GM12878 (cell line): ENCODE data around the gene OTUB2.

Experiments
- CBFB ChIP-seq: IDR thresholded peaks from 2 replicates; pipeline ENCODE4 v1.6.1; 2016; ENCODE audit warnings: antibody characterized with exemption, low read depth
- CTCF ChIP-seq, 3 experiments: IDR thresholded peaks in 2 of 3; conservative IDR thresholded peaks in 1 of 3; 2 replicates each; pipeline ENCODE4 v1.5.1; 2011; ENCODE audit warnings: low read depth in 3 of 3, low read length in 3 of 3, mild to moderate bottlenecking in 3 of 3, control low read depth in 2 of 3, moderate library complexity in 2 of 3, inconsistent platforms in 1 of 3, mixed read lengths in 1 of 3; ENCODE audit not compliant: control insufficient read depth in 2 of 3, insufficient read depth in 1 of 3; ENCODE audit errors: extremely low read depth in 1 of 3
- EZH2 ChIP-seq: IDR thresholded peaks from 2 replicates; pipeline ENCODE4 v1.6.1; 2012; ENCODE audit warnings: low read depth, mild to moderate bottlenecking, control low read depth, inconsistent platforms, low read length, borderline replicate concordance; ENCODE audit not compliant: control insufficient read depth
- POLR2AphosphoS5 ChIP-seq: IDR thresholded peaks from 2 replicates; pipeline ENCODE4 v1.6.1; 2011; ENCODE audit warnings: mild to moderate bottlenecking, low read length, inconsistent platforms
- STAT3 ChIP-seq: IDR thresholded peaks from 2 replicates; pipeline ENCODE4 v1.6.1; 2011; ENCODE audit warnings: low read depth, low read length, improper control_type of control experiment
- TAF1 ChIP-seq: IDR thresholded peaks from 2 replicates; pipeline ENCODE4 v1.6.1; 2011; ENCODE audit warnings: mild to moderate bottlenecking, low read depth, low read length, borderline replicate concordance
- TF ChIP-seq, protein P1 (sequence below): fragments of 450-650 bp; formaldehyde crosslinking; IDR thresholded peaks from 2 replicates; pipeline ENCODE4 v1.5.0; 2022; ENCODE audit warnings: mild to moderate bottlenecking, missing genetic modification characterization
- TF ChIP-seq, protein P2 (sequence below): fragments of 450-650 bp; formaldehyde crosslinking; IDR thresholded peaks from 2 replicates; pipeline ENCODE4 v1.4.0; 2022; ENCODE audit warnings: mild to moderate bottlenecking, moderate library complexity

DNA sequence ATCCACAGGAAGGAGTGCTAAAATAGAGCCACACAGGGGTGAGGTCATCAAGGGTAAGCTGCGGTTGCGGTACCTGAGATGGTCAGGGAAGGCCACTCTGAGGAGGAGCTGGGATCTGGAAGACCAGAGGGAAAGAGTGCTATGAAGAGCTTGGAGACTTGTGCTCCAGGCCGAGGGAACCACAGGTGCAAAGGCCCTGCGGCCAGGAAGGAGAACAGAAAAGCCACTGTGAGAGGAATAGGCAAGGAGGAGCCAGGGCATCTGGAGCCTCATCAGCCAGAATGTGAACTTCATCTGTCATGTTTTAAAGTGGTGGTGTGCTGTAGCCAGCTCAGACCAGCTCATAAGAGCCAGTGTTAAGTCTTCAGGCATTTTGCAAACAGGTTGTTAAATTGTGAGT is 34.5 kb upstream of the OTUB2 start:
- TF ChIP-seq, protein P1, sequence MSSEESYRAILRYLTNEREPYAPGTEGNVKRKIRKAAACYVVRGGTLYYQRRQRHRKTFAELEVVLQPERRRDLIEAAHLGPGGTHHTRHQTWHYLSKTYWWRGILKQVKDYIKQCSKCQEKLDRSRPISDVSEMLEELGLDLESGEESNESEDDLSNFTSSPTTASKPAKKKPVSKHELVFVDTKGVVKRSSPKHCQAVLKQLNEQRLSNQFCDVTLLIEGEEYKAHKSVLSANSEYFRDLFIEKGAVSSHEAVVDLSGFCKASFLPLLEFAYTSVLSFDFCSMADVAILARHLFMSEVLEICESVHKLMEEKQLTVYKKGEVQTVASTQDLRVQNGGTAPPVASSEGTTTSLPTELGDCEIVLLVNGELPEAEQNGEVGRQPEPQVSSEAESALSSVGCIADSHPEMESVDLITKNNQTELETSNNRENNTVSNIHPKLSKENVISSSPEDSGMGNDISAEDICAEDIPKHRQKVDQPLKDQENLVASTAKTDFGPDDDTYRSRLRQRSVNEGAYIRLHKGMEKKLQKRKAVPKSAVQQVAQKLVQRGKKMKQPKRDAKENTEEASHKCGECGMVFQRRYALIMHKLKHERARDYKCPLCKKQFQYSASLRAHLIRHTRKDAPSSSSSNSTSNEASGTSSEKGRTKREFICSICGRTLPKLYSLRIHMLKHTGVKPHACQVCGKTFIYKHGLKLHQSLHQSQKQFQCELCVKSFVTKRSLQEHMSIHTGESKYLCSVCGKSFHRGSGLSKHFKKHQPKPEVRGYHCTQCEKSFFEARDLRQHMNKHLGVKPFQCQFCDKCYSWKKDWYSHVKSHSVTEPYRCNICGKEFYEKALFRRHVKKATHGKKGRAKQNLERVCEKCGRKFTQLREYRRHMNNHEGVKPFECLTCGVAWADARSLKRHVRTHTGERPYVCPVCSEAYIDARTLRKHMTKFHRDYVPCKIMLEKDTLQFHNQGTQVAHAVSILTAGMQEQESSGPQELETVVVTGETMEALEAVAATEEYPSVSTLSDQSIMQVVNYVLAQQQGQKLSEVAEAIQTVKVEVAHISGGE (CRISPR knock-in tag), result no peak
- no peak for TF ChIP-seq CBFB
- no peak for TF ChIP-seq CTCF (IDR thresholded peaks at IDR 0.05 in 2 of 3, conservative IDR thresholded peaks at IDR 0.05 in 1 of 3; ENCODE audit: control insufficient read depth in 2 of 3, extremely low read depth in 1 of 3, insufficient read depth in 1 of 3, low read depth in 3 of 3, low read length in 3 of 3)
- TF ChIP-seq, protein P2, sequence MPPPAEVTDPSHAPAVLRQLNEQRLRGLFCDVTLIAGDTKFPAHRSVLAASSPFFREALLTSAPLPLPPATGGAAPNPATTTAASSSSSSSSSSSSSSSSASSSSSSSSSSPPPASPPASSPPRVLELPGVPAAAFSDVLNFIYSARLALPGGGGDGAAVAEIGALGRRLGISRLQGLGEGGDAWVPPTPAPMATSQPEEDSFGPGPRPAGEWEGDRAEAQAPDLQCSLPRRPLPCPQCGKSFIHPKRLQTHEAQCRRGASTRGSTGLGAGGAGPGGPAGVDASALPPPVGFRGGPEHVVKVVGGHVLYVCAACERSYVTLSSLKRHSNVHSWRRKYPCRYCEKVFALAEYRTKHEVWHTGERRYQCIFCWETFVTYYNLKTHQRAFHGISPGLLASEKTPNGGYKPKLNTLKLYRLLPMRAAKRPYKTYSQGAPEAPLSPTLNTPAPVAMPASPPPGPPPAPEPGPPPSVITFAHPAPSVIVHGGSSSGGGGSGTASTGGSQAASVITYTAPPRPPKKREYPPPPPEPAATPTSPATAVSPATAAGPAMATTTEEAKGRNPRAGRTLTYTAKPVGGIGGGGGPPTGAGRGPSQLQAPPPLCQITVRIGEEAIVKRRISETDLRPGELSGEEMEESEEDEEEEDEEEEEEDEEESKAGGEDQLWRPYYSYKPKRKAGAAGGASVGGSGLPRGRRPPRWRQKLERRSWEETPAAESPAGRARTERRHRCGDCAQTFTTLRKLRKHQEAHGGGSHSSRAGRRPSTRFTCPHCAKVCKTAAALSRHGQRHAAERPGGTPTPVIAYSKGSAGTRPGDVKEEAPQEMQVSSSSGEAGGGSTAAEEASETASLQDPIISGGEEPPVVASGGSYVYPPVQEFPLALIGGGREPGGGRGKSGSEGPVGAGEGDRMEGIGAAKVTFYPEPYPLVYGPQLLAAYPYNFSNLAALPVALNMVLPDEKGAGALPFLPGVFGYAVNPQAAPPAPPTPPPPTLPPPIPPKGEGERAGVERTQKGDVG (CRISPR knock-in tag), result no peak
- TF ChIP-seq POLR2AphosphoS5, result no peak
- TF ChIP-seq STAT3, result no peak
- TF ChIP-seq EZH2, result no peak
- TF ChIP-seq TAF1, result no peak
